GM12878 (cell line): ENCODE data around the gene SH2B3.

Experiments used
- CHD2 ChIP-seq: IDR thresholded peaks from 2 replicates; pipeline ENCODE4 v1.6.1; 2011; ENCODE audit warnings: low read depth, low read length, improper control_type of control experiment, borderline replicate concordance
- CHD4 ChIP-seq: fragments of 200-600 bp; sonication (generic); IDR thresholded peaks from 2 replicates; pipeline ENCODE4 v1.6.1; 2016; ENCODE audit warnings: mild to moderate bottlenecking
- EED ChIP-seq: sonication (generic); IDR thresholded peaks from 2 replicates; pipeline ENCODE4 v1.6.1; 2016; ENCODE audit warnings: antibody characterized with exemption, low read depth
- JUND ChIP-seq: IDR thresholded peaks from 2 replicates; pipeline ENCODE4 v1.6.1; 2012; ENCODE audit warnings: low read depth, mild to moderate bottlenecking, low read length, improper control_type of control experiment, moderate library complexity
- TF ChIP-seq, protein P1 (sequence below): fragments of 450-650 bp; IDR thresholded peaks from 2 replicates; pipeline ENCODE4 v1.6.1; 2016; ENCODE audit warnings: mild to moderate bottlenecking
- TF ChIP-seq, protein P2 (sequence below), 3 experiments: IDR thresholded peaks in 2 of 3; conservative IDR thresholded peaks in 1 of 3; 2 replicates each; pipeline ENCODE4 v1.5.1; 2011; ENCODE audit warnings: low read depth in 3 of 3, low read length in 3 of 3, mild to moderate bottlenecking in 3 of 3, control low read depth in 2 of 3, moderate library complexity in 2 of 3, inconsistent platforms in 1 of 3, mixed read lengths in 1 of 3; ENCODE audit not compliant: control insufficient read depth in 2 of 3, insufficient read depth in 1 of 3; ENCODE audit errors: extremely low read depth in 1 of 3

DNA sequence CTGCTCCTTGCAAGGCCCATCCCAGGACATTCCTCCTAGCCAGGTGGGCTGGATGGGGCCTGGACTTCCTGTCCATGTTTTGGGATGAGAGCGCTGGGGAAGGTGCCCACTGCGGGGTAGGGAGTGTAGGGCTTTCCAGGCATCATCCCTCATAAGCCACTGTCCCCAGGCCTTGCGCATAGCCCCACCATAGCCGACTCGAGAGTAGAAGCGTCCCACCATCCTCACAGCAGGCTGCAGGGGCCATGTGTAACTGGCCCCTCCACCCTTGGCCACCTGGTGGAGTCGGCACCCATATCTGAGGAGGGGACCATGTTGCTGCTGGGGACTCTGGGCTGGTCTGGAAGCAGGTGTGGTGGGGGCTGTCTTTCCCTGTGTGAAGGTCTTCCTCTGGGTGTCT, 30.5 kb downstream of the SH2B3 start:
- TF ChIP-seq CHD4 (no peak), CHD2 (no peak), JUND (no peak), EED (no peak)
- TF ChIP-seq, protein P1, sequence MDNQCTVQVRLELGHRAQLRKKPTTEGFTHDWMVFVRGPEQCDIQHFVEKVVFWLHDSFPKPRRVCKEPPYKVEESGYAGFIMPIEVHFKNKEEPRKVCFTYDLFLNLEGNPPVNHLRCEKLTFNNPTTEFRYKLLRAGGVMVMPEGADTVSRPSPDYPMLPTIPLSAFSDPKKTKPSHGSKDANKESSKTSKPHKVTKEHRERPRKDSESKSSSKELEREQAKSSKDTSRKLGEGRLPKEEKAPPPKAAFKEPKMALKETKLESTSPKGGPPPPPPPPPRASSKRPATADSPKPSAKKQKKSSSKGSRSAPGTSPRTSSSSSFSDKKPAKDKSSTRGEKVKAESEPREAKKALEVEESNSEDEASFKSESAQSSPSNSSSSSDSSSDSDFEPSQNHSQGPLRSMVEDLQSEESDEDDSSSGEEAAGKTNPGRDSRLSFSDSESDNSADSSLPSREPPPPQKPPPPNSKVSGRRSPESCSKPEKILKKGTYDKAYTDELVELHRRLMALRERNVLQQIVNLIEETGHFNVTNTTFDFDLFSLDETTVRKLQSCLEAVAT = no peak
- TF ChIP-seq, protein P2, sequence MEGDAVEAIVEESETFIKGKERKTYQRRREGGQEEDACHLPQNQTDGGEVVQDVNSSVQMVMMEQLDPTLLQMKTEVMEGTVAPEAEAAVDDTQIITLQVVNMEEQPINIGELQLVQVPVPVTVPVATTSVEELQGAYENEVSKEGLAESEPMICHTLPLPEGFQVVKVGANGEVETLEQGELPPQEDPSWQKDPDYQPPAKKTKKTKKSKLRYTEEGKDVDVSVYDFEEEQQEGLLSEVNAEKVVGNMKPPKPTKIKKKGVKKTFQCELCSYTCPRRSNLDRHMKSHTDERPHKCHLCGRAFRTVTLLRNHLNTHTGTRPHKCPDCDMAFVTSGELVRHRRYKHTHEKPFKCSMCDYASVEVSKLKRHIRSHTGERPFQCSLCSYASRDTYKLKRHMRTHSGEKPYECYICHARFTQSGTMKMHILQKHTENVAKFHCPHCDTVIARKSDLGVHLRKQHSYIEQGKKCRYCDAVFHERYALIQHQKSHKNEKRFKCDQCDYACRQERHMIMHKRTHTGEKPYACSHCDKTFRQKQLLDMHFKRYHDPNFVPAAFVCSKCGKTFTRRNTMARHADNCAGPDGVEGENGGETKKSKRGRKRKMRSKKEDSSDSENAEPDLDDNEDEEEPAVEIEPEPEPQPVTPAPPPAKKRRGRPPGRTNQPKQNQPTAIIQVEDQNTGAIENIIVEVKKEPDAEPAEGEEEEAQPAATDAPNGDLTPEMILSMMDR (IDR thresholded peaks at IDR 0.05 in 2 of 3, conservative IDR thresholded peaks at IDR 0.05 in 1 of 3; ENCODE audit: control insufficient read depth in 2 of 3, extremely low read depth in 1 of 3, insufficient read depth in 1 of 3, low read depth in 3 of 3, low read length in 3 of 3) = no peak
